EL (cell line): ENCODE measurements around the gene CPM.

Source experiments
- DNase-seq: peaks from one replicate; pipeline ENCODE4 v3.0.0-alpha.2; 2016

CPM gene

DNA sequence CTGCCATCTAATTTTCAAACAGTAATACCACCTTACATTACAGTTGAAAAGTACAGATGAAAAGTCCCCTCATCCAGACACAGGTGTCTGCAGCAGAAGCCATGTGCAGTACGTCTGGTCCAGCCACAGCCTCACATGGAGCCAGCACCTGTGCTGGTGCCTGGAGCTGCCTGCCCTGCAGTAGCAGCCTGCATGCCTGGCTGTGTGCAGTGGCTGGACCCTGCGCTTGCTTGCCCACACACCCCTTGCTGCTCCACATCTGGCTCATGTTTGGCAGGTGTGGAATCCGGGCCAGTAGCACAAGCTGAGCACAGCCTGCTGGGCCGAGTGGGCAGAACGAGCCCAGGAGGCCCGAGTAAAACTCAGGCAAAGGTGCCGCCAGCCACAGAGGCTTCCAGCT lies 21.8 kb upstream of the CPM start:
- DNase-seq, result no peak

- DNase-seq, result no peak
Measured at GRCh38 chr12:68953536-68953935, 20.6 kb upstream of the CPM start.

DNA sequence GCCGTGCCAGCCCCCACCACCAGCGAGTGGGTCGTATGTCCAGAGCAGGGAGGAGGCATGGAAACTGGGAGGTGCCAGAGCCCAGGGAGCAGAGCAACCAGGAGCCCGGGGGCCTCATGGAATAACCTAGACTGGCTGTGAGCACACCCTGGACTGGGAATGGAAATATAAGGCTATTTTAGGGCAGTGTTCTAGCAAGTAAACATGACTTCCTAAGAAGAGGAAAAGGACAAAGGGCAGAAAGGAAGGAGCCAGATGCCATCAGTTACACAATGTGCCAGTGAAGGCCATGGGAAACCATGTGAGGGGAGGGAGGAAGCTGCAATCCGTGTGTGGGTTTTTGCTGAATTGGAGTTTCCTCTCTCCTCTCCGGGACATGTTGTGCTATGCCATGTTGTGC lies 18.7 kb upstream of the CPM start:
- no peak for DNase-seq

GRCh38 chr12:68950511-68950910 lies 17.5 kb upstream of the CPM start:
- DNase-seq, result no peak

DNA sequence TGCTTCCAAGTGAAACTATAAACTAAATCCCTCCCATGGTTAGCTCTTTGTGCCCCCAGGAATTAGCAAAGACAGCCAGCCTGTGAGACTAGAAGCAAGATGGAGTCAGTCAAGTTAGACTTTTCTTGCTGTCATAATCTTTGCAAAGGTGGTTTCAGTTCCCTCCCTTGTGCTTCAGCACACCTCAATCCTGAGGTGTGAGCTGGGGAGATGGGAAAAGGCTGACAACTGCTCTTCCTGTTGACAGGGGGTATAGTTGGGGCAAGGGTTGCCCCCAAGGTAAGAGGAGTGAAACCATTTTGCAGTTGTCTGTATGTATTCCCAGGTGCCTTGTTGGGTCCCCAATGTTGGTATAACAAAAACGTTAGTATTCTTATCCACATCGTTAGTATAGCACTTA lies 12.3 kb upstream of the CPM start:
- no peak for DNase-seq

DNA sequence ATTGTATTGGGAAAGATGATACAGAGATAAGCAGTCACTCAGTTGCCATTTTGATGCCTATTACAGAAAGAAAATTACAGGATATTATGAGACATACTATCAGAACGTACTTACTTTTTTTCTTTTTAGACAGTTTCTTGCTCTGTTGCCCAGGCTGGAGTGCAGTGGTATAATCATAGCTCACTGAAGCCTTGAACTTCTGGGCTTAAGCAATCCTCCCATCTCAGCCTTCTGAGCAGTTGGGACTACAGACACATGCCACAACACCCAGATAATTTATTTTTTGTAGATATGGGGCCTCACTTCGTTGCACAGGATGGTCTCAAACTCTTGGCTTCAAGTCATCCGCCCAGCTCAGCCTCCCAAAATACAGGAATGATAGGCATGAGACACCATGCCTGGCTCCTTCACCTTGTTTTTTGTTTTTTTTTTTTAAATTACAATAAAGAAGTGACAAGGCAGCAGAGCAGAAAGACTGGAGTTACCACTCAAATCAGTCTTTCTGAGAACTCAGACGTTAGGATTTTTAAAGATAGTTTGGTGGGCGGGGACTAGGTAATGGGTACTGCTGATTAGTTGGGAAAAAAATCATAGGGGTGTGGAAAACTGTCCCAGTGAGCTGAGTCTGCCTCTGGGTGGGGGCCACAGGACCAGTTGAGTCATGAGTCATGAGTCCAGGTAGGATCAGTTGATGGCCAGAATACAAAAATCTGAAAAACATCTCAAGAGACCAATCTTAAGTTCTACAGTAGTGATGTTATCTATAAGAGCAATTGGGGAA lies 11.5 kb upstream of the CPM start:
- no peak for DNase-seq

GRCh38 chr12:68943848-68944247 lies 10.9 kb upstream of the CPM start:
- no peak for DNase-seq

- no peak for DNase-seq
Measured at GRCh38 chr12:68940731-68941130, 7.8 kb upstream of the CPM start.

DNA sequence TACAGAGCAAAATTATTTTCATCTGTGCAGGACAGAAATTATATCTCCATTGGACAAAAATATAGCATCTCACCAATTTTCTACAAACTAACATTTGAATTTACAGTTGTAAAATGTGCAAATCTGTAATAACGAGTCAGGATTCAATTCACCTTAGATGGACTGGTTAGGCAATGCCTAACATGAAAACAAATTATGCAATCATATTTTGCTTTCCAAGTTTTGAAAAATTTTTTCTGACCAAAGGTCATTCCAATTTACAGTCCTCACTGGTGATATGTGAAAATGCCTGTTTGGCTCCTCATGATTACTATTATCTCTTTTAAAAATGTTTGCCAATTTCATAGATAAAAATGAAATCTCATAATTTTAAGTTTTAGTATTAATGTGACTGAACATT lies 6.5 kb upstream of the CPM start:
- DNase-seq, result no peak

DNA sequence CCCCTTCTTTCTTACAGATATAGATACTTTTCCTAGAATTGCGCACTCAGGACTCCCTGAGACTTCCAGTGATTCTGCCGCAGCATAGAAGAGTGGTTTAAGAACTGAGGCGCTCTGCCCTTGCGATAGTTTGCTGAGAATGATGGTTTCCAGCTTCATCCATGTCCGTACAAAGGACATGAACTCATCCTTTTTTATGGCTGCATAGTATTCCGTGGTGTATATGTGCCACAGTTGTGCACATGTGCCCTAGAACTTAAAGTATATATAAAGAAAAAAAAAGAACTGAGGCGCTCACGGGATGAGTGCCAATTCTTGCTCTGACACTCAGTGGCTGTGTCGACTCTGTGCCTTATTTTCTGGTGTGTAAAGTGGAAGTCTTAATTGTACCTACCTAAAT lies 1.4 kb upstream of the CPM start:
- DNase-seq, result no peak

DNA sequence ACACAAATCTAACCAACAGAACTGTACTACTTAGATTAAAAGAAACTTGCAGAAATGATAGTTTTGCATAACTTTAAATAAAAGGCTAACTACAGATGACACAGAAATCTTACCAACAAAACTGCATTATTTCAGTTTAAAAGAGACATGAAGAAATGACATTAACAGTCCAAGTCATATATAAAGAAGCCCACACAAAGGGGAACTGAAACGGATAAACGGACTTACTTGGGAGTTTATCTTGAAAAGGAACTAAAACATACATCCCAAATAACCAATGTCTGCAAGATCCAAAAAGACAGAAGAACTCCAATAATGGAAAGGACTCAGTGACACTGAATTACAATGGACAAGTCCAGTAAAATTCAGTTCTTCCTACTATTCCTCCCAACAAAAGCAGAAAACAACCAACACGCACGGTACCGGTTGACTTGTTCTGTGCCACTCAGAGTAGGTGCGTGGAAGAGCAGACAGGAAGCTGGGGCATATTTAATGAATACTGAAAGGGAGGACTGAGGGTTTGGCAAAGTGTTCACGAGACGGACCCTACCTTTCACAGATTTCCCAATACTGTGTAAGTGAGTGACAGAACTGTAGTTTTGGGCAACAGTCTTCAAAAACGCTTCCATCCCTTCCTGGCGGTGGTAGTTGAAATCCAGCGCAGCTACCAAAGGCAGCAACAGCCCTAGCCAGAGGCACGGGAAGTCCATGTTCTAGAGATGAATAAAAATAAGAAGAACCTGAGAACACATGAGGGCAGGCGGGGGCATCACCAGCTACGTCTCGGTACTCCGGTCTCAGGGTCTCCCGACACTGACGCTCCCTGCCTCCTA lies 627 bp downstream of the CPM start:
- DNase-seq, result no peak

DNA sequence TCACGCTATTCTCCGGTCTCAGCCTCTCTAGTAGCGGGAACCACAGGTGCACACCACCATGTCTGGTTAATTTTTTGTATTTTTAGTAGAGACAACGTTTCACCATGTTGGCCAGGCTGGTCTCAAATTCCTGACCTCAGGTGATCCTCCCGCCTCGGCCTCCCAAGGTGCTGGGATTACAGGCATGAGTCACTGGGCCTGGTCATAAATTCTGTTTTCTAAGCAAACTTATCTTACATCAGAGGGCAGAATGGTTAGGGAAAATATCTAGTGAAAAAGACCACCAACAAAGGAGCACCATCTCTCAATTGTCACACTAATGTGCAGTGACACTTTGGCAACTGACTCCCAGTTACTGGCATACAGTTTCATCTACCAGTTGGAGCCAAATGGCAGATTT lies 2.8 kb downstream of the CPM start:
- no peak for DNase-seq

DNA sequence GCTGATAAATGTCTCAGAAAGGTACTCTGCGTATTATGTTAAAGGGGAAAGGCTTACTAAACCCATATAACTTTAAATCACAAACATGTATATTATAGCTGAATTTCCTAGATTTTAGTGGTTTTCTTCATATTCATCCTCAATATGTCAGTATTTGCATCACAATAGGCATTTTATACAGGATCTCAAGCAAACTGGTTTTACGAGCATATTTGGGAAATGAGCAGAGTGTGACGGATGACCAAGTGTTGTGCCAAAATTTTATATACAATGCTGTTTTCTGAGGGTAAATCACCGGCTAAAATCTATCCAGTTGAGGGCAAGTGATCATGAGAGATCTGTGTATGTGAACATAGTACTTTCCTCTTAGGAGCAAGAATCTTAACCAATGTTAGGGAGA lies 8.4 kb downstream of the CPM start:
- DNase-seq, result peak; percentile 59

DNA sequence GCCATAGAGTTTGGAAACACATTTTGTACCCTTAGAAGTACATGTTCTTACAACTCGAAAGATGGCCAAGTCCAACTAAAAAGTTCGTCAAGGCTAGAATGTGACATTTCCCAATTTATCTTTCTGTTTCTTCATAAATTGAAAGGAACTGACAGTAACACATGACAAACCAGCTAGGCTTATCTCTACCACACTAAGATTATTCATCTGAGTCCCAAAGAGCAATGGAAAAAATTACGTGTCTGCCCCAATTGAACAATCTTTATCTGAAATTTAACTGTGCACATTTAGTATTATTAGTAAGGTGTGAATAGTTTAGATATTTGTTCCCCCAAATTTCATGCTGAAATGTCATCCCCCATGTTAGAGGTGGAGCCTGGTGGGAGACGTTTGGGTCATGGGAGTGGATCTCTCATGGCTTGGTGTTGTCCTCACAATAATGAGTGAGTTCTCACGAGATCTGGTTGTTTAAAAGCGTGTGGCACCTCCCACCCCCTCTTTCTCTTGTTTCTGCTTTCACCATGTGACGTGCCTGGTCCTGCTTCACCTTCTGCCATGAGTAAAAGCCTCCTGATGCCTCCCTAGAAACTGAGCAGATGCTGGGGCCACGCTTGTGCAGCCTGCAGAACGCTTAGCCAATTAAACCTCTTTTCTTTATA lies 13.3 kb downstream of the CPM start:
- no peak for DNase-seq

- DNase-seq, result no peak
Measured at GRCh38 chr12:68918960-68919359, 14.0 kb downstream of the CPM start.

GRCh38 chr12:68915055-68915454 lies 17.9 kb downstream of the CPM start:
- DNase-seq, result peak; percentile 87

DNA sequence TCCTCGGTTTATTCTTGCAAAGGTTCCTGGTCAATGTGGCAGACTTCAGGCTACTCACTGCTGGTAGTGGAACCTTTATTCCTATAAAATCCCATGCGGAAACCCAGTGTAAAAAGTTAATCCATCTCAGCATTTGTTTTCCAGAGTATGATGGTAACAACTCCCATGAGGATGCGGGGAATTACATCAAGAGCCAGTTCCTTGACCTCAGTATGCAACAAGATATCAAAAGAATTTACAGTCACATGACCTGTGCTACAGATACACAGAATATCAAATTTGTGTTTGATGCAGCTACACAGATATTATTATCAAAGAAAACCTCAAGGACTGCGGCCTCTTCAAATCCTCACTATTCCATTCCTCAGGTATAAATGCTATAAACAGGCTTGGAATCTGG lies 19.3 kb downstream of the CPM start:
- DNase-seq, result no peak

GRCh38 chr12:68912916-68913315 lies 20.1 kb downstream of the CPM start:
- no peak for DNase-seq

- no peak for DNase-seq
Measured at GRCh38 chr12:68911197-68911718, 21.7 kb downstream of the CPM start.

DNA sequence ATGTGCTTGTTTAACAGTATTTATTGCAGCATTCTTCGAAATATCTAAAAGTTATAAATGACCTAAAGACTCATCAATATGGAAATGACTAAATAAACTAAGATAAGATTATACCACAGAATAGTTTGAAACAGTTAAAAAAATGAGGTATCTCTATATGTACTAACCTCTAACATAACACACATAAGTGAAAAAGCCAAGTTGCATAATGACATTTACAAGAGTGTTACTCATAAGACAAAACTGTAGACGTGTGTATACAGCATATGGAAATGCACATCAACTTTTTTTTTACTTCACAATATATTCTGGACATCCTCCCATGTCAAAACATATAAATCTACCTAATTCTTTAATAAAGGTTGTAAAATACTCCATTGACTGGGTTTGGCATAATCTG lies 22.8 kb downstream of the CPM start:
- DNase-seq, result peak; percentile 42

- no peak for DNase-seq
Measured at GRCh38 chr12:68908076-68908475, 24.9 kb downstream of the CPM start.

- no peak for DNase-seq
Measured at GRCh38 chr12:68905733-68906132, 27.2 kb downstream of the CPM start.

GRCh38 chr12:68904351-68904962 lies 28.5 kb downstream of the CPM start:
- DNase-seq, result no peak
